Prostate gland (tissue), 2 donors: ENCODE measurements around the gene EFCAB9.

Experiments
- CTCF ChIP-seq, 4 experiments: fragments of 200-600 bp in 2 of 4; fragments of 450-650 bp in 2 of 4; sonication (generic) in 2 of 4; IDR thresholded peaks; 1 replicate in 3 of 4; 2 replicates in 1 of 4; pipeline ENCODE4 v1.5.1; 2016 to 2019; ENCODE audit warnings: antibody characterized with exemption in 4 of 4, mild to moderate bottlenecking in 2 of 4, moderate library complexity in 2 of 4
- POLR2A ChIP-seq: fragments of 450-650 bp; IDR thresholded peaks from one replicate; pipeline ENCODE4 v1.6.1; 2016; ENCODE audit warnings: antibody characterized with exemption, mild to moderate bottlenecking
- POLR2AphosphoS5 ChIP-seq: sonication (generic); formaldehyde crosslinking; IDR thresholded peaks from one replicate; pipeline ENCODE4 v1.6.1; 2017; ENCODE audit warnings: antibody characterized with exemption

DNA sequence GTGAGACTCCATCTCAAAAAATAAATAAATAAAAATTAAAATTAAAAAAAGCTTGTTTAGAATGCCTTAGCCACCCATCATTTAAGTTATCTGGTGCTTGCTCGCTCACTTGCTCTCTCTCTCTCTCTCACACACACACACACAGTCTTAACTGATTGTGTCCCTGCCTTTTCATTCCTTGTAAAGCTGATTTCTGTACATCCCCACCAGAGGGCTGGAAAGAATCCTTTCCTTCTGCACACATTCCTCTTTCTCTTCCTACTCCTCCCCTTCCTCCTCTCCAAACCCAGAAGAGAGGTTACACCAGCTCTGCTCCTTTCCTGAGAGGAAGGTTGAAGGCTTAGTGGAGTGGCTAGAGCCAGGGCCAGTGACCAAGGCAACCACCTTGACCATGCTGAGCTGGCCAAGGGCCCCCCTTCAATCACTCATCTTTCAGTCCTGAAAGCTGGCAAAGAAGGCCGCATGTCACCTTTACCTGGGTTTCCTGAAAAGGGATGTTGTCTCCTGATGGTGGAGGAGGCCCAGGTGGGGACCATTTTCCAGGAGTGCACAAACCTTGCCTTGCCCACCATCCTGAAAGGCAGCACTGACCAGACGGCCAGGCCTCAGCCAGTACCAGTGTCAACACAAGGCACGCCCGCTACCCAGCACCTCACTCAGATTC, 31.5 kb upstream of the EFCAB9 start:
- no peak for TF ChIP-seq CTCF (IDR thresholded peaks at IDR 0.05)
- no peak for TF ChIP-seq POLR2A
- TF ChIP-seq POLR2AphosphoS5, result no peak
